ENCODE results near the gene UPF3A. TPM values are rescaled to one million over a fixed set of nuclear protein-coding genes. Genes with fewer than 3 reads are reported as not detected.
A peak's percentile ranks its signal among the peaks of the same experiment; 100 is the strongest.
"Not testable (repeated sequence)": the region's sequence is repeated elsewhere in the genome, so short reads cannot be mapped to it uniquely, and the experiment has no call there.

UPF3A gene, protein sequence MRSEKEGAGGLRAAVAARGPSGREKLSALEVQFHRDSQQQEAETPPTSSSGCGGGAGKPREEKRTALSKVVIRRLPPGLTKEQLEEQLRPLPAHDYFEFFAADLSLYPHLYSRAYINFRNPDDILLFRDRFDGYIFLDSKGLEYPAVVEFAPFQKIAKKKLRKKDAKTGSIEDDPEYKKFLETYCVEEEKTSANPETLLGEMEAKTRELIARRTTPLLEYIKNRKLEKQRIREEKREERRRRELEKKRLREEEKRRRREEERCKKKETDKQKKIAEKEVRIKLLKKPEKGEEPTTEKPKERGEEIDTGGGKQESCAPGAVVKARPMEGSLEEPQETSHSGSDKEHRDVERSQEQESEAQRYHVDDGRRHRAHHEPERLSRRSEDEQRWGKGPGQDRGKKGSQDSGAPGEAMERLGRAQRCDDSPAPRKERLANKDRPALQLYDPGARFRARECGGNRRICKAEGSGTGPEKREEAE
- total RNA-seq: 26.2 TPM

DNA sequence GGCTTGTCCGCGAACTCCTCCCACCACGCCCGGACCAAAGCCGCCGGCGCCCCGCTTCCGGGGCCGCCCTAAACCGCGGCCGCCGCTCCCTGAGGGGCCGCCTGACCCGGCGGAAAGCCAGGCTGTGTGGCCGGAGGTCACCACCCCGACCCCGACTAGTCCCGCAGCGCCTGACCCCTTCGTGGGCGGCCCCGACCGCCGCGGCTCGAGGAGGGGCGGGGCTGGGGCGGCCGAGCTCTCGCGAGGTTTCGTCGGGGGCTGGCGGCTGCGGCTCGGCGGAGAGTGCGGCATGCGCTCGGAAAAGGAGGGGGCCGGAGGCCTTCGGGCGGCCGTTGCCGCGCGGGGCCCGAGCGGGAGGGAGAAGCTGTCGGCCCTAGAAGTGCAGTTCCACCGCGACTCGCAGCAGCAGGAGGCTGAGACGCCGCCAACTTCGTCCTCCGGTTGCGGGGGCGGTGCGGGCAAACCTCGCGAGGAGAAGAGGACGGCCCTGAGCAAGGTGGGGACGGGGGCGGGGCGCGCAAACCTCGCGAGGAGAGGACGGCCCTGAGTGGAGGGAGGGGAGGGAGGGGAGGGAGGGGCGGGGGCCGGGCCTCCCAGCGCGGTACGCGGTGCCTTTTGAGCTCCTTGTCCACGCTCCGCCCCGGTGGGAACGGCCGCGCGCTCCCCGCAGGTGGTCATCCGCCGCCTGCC, at the start of gene UPF3A:
Gene UPF3A, plus strand, starts transcription at position 251 of the 690 bp plus-strand sequence. Its CDS starts 39 bp downstream, at position 290.
- peak; percentile 95 for ATAC-seq

DNA sequence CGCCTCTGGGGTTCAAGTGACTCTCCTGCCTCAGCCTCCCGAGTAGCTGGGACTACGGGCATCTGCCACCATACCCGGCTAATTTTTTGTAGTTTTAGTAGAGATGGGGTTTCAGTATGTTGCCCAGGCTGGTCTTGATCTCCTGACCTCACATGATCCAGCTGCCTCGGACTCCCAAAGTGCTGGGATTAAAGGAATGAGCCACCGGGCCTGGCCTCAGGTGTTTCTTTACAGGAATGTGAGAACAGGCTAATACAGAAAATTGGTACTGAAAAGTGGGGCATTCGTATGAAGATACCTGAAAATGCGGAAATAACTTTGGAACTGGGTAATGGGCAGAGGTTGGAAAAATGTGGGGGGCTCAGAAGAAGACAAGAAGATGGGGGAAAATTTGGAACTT, 49.5 kb upstream of the UPF3A start:
- no peak for ATAC-seq

DNA sequence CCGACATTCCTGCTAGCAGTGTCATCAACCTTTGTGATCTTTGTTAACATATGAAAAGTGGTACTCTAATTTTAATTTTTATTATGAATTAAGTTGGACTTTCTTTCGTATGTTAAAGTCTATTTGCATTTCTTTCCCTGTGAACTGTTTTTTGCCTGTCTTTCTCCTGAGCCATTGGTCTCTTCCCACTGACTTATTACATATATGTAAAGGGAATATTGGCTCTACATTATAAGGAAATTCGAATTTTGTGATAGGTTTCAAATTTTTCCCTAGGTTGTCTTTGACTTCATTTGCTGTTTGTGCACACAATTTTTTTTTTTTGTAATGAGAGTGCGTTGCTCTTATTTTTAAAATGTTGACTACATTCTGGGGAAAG, 47.1 kb upstream of the UPF3A start:
- no peak for ATAC-seq

- peak; percentile 97 for ATAC-seq
Measured at GRCh38 chr13:114234645-114235421, 46.6 kb upstream of the UPF3A start, which contains the start of gene CDC16. Gene CDC16, plus strand, starts transcription at chr13:114234897. Its CDS starts 188 bp downstream, at chr13:114235085.

DNA sequence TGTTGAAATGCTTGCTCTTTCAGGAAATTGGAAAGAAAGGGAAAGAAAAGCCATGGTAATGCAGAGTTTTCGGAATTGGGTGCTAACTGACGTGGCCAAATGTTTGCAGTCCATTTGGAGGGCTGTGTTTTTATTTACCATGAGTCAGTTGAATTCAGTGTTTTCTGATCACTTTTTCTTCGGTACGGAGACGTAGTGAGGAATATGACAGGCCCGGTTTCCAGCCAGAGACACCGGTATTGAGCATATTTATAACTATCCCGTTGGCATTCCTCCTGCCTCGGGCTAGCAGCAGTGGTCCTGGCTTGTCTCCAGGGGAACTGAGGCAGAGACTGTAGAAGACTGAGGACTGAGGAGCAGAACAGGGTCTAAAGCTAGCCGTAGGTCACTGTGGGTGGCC, 45.7 kb upstream of the UPF3A start:
- no peak for ATAC-seq

DNA sequence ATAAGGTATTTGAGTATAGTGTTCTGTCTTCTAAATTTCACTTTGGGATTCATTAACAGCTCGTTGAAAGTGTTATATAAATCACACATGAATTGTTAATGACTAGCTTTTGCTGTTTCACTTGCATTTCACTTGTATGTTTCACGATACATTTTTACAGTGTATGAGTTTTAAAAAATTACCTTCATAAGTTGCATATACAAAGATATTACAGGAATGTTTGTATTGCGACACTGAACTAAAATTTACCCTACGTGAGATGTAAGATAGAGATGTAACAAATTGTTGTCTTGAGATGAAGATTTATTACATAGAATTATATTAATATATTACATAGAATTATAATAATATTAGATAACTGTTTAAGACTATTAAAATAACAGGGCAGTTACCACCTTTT, 45.2 kb upstream of the UPF3A start:
- no peak for ATAC-seq

DNA sequence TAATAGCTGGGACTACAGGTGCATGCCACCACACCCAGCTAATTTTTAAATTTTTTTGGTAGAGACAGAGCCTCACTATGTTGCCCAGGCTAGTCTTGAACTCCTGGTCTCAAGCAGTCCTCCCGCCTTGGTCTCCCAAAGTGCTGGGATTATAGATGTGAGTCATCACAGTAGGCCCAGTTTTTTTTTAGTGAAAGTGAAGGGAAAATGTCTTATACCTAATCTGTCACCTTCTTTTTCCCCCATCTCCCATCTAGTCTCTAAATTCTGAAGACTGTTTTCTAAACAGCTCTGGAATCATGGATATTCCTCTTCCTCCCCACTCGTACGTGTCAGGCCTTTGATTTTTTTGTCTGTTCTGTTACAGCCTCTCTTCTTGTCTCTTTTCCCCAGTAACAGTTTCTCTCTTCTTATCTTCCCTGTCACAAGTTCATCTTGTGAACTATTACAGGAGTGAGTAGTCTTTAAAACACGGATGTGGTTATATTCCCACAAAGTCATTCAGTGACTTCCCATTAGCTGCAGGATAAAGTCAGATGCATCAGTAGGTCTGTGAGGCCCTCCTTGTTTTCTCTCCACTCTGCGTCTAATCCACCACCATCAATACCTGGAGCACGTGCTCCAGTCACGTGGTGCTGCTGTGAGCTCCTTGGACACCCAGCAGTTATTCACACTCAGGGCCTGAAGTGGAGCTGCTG, 43.8 kb upstream of the UPF3A start:
- ATAC-seq: no peak

DNA sequence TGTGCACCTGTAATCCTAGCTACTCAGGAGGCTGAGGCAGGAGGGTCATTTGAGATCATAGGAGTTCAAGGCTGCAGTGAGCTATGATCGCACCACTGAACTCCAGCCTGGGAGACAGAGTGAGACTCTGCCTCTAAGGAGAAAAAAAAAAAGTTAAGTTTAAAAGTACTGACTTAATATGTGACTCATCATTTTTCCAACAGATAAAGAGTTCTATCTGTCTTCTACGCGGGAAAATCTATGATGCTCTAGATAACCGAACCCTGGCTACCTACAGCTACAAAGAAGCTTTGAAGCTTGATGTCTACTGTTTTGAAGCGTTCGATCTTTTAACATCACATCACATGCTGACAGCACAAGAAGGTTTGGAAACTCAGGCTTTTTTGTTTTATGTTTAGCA, 39.5 kb upstream of the UPF3A start:
- no peak for ATAC-seq

- no peak for ATAC-seq
Measured at GRCh38 chr13:114243971-114244370, 37.4 kb upstream of the UPF3A start.

- no peak for ATAC-seq
Measured at GRCh38 chr13:114244637-114245036, 36.8 kb upstream of the UPF3A start.

GRCh38 chr13:114248011-114248410, 33.4 kb upstream of the UPF3A start:
- ATAC-seq: no peak

GRCh38 chr13:114249077-114249476, 32.3 kb upstream of the UPF3A start:
- ATAC-seq: peak; percentile 81

GRCh38 chr13:114251639-114252440, 29.6 kb upstream of the UPF3A start:
- not testable (repeated sequence) for ATAC-seq

DNA sequence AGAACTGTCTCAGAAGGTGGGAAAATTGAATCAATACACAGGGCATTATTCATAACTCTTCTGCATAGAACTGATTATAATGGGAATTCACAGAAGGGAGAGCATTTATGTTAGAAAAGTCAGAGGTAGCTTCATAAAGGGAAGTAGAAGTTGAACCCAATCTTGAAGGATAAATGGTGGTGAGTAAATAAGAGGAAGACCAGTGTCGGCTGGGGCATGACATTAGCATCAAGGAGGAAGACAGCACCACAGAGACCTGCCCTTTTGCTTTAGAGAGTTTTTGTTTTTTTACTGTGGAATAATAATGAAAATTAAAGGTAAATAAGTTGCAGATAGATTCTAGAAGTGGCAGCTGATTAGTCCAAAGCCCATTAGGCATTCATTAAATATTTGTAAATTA, 24.9 kb upstream of the UPF3A start:
- ATAC-seq: no peak

GRCh38 chr13:114257014-114257413, 24.4 kb upstream of the UPF3A start:
- no peak for ATAC-seq

DNA sequence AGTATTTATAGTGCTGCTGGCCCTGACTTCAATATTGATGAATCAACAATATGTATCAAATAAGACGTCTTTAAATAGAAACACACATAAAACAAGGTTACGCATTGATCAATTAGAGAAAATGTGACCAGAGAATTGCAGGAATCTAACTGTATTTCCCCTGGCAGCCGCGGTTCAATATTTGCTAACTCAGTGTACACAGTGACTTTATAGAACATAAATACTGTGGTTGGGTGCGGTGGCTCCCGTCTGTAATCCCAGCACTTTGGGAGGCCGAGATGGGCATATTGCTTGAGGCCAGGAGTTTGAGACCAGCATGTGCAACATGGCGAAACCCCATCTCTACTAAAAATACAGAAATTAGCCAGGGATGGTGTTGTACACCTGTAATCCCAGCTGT, 22.8 kb upstream of the UPF3A start:
- ATAC-seq: no peak

GRCh38 chr13:114259374-114259773, 22.0 kb upstream of the UPF3A start:
- no peak for ATAC-seq

DNA sequence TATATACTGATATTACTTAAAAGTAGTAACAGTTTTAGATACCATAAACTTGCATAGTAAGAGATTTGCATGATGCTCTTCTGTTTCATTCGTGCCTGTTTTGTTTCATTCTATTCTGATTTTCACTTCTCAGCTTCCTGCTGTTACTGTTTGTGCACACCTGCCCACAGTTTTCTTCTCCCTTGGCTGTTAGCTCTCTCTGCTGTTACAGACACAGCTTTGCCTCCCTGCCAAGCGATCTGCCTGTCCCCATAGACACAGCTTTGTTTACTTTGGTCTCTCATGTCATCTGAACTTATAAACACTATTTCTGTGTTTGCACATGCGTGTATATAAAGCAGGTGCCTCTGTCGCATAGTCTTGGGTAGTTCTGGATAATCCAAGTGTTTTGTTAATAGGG, 21.4 kb upstream of the UPF3A start:
- no peak for ATAC-seq

DNA sequence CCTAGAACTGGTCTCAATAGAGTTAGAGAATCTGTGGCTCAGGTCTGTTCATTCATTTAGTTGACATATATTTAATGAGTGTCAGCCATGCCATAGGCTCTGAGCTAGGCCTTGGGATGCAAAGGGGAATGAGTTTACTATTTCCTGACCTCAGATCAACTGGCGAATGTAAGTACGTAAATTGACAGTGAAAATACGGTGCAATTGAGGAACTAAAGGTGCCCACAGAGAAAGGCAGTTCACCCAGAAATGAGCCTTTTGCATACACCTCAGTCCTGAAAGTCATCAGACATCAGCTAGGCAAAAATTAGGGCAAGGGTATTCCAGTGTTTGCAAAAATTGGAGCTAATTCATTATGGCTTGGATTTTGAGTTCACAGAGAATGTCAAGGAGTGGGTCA, 20.6 kb upstream of the UPF3A start:
- no peak for ATAC-seq

- ATAC-seq: no peak
Measured at GRCh38 chr13:114261328-114261965, 20.0 kb upstream of the UPF3A start.

GRCh38 chr13:114263578-114263977, 17.8 kb upstream of the UPF3A start:
- no peak for ATAC-seq
